Transverse colon (tissue), 4 donors: ENCODE data around the gene KLHL41.

Experiments
- EP300 ChIP-seq: sonication (generic); formaldehyde crosslinking; IDR thresholded peaks from one replicate; pipeline ENCODE4 v1.6.1; 2017; ENCODE audit warnings: antibody characterized with exemption, low read depth
- POLR2A ChIP-seq: fragments of 450-650 bp; IDR thresholded peaks from one replicate; pipeline ENCODE4 v1.6.1; 2016; ENCODE audit warnings: antibody characterized with exemption, mild to moderate bottlenecking, moderate library complexity
- POLR2AphosphoS5 ChIP-seq, 3 donors: sonication (generic); formaldehyde crosslinking; IDR thresholded peaks; one replicate each; pipeline ENCODE4 v1.6.1; 2016; ENCODE audit warnings: antibody characterized with exemption in 3 of 3
- TF ChIP-seq, protein P1 (sequence below), 5 experiments: fragments of 200-600 bp in 3 of 5; fragments of 450-650 bp in 2 of 5; sonication (generic) in 3 of 5; IDR thresholded peaks; 1 replicate in 2 of 5; 2 replicates in 3 of 5; pipeline ENCODE4 v1.5.1; 2016 to 2017; ENCODE audit warnings: antibody characterized with exemption in 5 of 5, inconsistent platforms in 3 of 5, mild to moderate bottlenecking in 2 of 5, moderate library complexity in 1 of 5

- TF ChIP-seq, protein P1, sequence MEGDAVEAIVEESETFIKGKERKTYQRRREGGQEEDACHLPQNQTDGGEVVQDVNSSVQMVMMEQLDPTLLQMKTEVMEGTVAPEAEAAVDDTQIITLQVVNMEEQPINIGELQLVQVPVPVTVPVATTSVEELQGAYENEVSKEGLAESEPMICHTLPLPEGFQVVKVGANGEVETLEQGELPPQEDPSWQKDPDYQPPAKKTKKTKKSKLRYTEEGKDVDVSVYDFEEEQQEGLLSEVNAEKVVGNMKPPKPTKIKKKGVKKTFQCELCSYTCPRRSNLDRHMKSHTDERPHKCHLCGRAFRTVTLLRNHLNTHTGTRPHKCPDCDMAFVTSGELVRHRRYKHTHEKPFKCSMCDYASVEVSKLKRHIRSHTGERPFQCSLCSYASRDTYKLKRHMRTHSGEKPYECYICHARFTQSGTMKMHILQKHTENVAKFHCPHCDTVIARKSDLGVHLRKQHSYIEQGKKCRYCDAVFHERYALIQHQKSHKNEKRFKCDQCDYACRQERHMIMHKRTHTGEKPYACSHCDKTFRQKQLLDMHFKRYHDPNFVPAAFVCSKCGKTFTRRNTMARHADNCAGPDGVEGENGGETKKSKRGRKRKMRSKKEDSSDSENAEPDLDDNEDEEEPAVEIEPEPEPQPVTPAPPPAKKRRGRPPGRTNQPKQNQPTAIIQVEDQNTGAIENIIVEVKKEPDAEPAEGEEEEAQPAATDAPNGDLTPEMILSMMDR (IDR thresholded peaks at IDR 0.05) = no peak
- TF ChIP-seq POLR2A (no peak), EP300 (no peak), POLR2AphosphoS5 (IDR thresholded peaks at IDR 0.05) (no peak)
Measured at GRCh38 chr2:169513926-169514325, 4.4 kb downstream of the KLHL41 start.
